Stimulated activated CD4-positive, alpha-beta T cell treated with anti-CD3 and anti-CD28 coated beads, Interleukin-15, amount 100 ng/mL, for 24 hours (primary cell): Measurements from ENCODE around the gene AP1S3.
"Not testable (repeated sequence)": the region's sequence is repeated elsewhere in the genome, so short reads cannot be mapped to it uniquely, and the experiment has no call there.

Experiments used
- DNase-seq: peaks from one replicate; pipeline ENCODE4 v3.0.0-alpha.2; 2020

The AP1S3 gene

DNA sequence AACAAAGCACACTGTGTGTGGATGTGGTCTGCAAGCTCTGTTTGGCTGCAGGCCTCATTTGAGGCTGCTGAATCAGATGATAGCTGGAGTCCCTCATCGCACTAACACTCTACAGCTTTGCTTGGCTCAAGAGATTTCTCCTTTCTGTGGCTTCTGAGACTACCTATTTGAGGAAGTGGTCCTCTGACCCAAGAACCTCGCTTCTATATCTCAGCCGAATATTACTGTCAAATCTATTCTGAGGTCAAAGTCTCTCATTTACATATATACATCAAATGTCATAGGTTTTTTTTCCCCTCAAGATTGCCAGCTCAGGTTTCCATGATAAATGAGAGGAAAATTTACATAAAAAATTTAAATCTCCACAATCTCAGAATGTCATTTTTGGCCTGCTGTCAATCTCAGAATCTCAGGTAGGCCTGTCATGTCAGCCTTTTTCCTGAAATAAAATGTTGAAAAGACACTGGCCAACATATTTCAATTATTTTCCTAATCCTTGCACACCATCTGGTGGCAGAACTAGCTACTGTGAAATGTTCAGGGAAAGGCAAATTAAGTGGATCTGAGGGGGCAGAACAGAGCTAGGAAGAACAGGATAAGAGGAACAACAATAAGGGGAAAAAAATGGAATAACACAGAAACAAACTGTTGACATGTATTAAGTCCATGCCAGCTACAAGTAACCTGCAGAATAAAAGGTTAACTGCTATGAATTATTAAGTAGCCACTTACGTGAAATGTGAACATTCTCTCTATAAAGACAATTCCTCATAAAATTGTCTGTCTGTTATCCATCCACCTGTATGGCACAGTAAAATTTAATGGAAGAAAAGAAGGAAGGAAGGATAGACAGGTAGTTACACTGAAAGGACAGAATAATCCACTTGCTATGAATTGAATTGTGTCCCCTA lies 39.3 kb downstream of the AP1S3 start:
- no peak for DNase-seq

GRCh38 chr2:223797037-223797436 lies 40.3 kb downstream of the AP1S3 start:
- no peak for DNase-seq

DNA sequence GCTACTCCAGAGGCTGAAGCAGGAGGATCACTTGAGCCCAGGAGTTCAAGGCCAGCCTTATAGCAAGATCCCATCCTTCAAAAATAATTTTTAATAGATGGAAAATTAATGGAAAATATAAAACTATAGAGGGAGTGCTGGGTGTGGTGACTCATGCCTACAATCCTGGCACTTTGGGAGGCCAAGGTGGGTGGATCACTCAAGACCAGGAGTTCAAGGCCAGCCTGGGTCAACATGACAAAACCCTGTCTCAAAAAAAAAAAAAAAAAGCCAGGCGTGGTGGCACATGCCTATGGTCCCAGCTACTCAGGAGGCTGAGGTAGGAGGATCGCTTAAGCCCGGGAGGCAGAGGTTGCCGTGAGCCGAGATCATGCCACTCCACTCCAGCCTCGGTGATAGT lies 48.0 kb downstream of the AP1S3 start:
- no peak for DNase-seq

DNA sequence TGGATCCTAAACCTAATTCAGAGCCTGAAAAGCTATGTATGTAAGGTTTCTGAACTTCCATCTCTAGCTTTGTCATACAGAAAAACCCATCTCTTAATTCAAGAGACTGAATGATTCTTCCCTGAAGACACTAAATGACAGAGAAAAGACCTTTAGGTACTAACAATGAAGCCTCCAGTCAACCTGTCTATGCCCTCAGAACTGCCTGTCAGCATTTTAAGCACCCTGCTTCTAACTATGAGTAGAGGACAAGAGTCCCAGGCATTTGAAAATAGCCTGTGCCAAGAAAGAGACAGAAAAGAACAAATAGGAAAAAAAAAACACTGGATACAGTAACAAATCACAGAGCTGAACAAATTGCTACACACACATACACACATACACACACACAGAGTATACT lies 48.6 kb downstream of the AP1S3 start:
- no peak for DNase-seq

- DNase-seq, result not testable (repeated sequence)
Observed at GRCh38 chr2:223788106-223788505, 49.3 kb downstream of the AP1S3 start.

DNA sequence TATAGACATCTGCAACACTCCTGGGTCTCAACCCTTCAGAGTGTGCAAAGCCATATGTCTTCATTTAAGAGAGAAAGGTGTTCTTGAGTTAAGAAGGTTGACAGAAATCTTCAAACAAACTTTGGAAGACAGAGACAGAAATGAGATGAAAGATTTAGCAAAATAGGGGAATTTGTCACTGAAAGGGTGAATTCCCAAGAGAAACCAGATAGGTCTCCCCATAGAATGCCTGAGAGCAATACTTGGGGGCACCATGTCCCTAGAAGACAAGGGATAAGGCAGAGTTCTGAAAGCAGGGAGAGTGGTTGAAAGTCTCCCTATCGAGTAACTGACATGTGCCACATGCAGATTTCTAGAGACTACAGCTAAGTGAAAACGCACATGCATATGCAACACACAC lies 50.0 kb downstream of the AP1S3 start:
- DNase-seq, result no peak

DNA sequence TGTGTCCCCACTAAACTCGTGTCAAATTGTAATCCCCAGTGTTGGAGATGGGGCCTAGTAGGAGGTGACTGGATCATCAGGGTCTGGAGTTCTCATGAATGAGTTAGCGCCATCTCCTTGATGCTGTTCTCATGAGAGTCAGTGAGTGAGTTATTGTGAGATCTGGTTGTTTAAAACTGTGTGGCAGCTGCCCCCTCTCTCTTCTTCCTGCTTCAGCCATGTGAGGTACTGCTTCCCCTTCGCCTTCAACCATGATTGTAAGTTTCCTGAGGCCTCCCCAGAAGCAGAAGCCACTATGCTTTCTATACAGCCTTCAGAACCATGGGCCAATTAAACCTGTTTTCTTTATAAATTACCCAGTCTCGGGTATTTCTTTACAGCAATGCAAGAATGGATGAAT lies 50.4 kb downstream of the AP1S3 start:
- no peak for DNase-seq

GRCh38 chr2:223786236-223786635 lies 51.1 kb downstream of the AP1S3 start:
- no peak for DNase-seq

DNA sequence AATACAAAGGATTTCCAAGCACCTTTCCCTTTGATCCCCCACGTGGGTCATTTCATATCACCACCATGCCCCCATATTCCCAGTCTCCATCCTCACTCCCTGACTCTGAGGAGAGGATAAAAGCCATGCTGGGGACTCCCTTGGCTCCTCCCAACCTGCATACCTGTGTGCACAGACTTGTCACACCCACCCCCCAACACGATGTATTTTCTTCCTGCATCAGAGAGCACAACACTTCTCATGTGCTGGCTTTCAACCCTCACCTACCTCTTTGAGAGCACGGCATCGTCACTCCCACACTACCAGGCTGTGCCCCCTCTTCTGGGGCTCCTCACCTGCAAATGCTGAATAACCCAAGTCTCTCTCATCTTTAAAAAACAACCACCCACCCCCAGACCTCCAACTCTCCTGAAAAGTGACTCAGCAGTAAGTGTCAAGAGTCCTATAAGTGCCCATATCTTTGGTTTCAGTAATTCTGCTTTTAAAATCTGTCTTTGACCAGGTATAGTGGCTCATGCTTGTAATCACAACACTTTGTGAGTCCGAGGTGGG lies 53.1 kb downstream of the AP1S3 start:
- no peak for DNase-seq

GRCh38 chr2:223782629-223783028 lies 54.8 kb downstream of the AP1S3 start:
- DNase-seq, result no peak

DNA sequence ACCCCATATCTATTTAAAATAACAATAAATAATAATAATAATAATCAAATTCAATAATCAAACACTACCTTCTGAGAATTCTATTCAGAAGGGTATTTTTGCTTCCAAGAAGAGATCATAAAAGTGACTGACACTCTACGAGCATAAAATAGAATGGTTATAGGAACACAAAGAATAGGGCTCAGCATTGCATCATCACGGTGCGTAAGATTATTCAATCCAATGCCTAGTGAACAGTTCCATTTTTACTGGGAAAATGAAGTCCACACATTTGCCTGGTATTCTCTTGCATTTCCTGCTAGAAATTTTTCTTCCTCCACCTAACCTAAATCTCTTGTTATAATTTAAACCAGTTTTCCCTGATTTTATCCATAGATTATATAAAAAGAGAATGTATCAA lies 55.8 kb downstream of the AP1S3 start:
- DNase-seq, result no peak

GRCh38 chr2:223779877-223780276 lies 57.5 kb downstream of the AP1S3 start:
- DNase-seq, result peak; percentile 54

DNA sequence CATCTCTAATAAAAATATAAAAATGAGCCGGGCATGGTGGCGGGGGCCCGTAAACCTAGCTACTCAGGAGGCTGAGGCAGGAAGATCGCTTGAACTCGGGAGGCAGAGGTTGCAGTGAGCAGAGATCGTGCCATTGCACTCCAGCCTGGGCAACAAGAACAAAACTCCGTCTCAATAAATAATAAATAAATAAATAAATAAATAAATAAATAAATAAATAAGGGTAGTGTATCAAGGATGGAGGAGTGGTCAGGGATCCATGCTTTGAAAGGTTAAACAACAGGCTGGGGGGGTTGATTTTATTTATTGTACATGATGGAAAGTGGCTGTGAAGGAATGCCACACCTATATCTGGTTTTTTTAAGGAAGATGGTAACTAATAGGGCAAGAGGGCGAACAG lies 63.2 kb downstream of the AP1S3 start:
- no peak for DNase-seq

DNA sequence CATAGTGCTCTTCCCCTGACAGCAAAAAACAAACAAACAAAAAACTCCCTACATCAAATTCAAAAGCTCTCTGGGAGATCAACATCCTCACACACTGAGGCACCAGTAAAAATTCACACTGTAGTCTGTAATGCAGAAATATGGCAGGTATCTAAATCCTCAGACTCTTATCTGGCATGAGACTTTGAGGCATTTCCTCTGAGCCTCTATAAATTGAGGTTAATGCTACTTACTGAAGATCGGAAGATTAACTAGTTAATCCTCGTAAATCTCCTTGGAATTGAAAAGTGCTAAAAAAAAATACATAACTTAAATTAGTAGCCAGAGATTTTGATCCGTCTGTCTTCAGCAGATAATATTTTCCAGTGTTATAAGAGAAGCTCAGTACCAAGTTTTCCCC lies 65.0 kb downstream of the AP1S3 start:
- DNase-seq, result no peak

GRCh38 chr2:223771475-223771874 lies 65.9 kb downstream of the AP1S3 start:
- DNase-seq, result no peak

DNA sequence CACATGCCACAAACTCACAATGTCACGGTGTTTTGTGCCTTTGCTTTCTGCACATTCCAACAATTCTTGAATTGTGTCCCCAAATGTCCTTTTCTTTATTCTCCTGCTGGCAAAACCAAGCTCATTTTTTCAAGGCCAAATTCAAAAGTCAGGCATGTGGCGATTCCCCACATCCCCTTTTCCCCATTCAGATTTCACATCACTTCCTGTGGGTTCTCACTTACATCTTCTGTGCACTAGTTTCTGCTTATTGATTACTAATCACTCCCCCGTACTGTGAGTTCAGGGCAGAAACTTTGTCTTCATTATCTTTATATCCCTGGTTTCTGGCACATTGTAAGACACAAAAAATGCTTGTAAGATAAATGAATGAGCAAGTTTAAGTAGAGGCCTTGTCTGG lies 69.2 kb downstream of the AP1S3 start:
- DNase-seq, result no peak

- DNase-seq, result no peak
Observed at GRCh38 chr2:223767341-223767740, 70.0 kb downstream of the AP1S3 start.

- no peak for DNase-seq
Observed at GRCh38 chr2:223765221-223765785, 72.1 kb downstream of the AP1S3 start.

GRCh38 chr2:223764796-223765195 lies 72.6 kb downstream of the AP1S3 start:
- no peak for DNase-seq

DNA sequence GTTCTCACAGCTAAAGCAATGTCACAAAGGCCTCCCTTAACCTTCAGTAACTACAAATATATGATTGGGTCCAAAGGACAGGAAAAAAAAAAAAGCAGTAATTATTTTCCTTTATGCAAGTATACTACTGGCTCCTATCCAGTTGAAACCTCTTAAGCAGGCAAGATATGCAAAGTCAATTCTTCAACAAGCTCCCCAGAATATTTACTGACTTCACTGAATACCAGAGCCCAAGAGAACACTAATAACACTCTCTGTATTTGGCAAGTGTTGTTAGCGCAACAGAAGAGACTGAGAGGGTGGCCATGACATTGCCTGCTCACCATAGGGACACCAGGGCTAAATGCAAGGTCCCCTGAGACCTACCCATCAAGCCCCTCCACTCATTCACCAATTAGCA lies 74.5 kb downstream of the AP1S3 start:
- DNase-seq, result no peak

- not testable (repeated sequence) for DNase-seq
Observed at GRCh38 chr2:223761746-223762145, 75.6 kb downstream of the AP1S3 start.

DNA sequence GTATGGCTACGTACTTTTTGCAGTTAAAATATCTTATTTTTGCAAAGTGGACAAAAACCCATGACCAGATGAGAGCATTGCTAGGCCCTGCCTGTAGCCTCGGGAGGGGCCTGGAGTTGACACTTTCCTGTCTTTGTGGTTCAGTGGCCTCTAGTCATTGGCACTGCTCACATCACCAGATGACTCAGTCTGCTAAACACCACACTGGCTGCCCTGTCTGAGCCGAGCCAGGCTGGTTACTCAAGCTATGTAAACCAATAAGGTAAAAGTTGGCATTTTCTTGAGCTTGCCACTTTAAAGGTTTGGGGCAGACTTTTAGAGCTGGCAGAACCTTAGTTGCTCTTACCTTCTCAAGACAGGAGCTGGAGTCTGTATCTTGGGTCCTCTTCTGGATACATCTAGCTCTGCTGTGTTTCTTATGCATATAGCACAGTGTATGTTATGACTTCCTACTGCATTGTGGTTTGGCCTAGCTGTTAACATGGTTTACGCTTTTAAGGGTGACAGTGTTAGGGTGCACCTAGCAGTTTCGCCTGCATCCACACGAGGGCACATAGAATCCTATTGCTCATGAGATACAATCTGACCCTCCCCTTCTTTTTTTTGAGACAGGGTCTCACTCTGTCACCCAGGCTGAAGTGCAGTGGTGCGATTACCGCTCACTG lies 76.4 kb downstream of the AP1S3 start:
- peak; percentile 44 for DNase-seq

- DNase-seq, result no peak
Observed at GRCh38 chr2:223759569-223760430, 77.6 kb downstream of the AP1S3 start.
